ENCODE data around the gene VGLL3.

Gene VGLL3

GRCh38 chr3:86948822-86949221, 42.1 kb downstream of the VGLL3 start:
- no peak for DNase-seq

DNA sequence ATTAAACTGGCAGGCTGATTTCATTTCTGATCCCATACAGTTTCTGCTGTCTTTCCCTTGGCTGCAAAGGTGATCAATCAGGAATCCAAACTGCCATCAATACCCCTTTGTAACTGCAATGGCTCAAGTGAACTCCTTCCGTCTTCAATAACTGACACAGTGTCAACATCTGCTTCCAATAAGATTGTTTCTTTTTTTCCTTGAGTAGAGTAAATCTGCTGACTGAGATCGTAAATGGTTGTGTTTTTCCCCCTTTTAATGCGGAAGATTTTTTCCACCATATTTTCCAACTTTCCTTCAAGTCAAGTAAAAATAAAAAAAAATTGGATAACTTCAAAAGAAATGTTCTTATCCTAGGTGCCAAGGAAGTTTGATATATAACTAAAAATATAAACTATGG, 48.7 kb downstream of the VGLL3 start:
- no peak for DNase-seq

DNA sequence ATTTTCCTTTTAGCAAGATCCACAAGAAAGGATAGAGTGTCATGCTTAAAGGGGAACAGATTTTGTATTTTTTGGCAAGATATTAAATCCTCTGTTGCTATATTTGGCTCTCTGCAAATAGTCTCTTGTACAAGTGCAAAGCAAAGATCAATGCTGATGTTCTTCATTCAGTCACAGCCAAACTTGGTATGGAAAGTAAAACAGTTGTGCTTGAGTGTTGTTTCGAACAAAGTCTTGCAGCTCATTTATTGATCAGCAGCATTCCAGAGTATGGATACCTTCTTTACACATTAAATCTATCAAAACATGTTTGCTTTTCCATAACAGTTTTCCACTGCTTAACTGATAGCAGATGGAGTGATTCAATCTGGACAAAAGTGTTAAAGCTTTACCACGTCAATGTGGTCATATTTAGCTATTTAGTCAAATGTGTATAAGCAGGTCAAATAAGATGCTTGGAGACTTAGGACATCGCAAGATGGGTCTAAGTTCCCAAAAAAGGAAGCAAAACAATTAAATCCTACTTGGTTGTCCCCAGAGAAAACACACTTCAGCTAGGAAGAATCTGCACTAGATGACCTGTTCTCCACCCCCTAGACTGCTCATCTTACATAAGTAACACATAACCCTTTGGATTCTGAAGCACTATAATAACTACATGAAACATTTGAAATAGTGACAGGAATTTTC, 52.4 kb downstream of the VGLL3 start:
- no peak for DNase-seq

- no peak for DNase-seq
Measured at GRCh38 chr3:86937306-86937791, 53.6 kb downstream of the VGLL3 start.

DNA sequence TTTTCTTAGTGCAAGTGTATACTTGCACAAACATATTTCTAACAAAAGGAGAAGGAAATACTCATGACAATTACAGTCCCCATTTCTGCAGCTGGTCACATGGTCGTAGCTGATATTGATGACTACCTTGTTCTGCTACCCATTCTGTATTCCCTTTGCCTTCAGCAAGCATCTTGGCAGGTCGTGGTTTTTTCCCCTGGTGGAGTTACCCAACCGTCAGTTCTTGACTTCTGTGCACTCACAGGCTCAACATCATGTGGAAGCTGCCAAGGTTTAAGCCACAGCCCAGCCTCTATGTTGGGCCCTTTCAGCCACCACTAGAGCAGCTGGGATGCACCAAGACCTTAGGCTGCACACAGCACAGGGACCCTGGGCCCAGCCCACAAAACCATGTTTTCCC, 56.1 kb downstream of the VGLL3 start:
- no peak for DNase-seq

- no peak for DNase-seq
Measured at GRCh38 chr3:86930831-86931230, 60.1 kb downstream of the VGLL3 start.

DNA sequence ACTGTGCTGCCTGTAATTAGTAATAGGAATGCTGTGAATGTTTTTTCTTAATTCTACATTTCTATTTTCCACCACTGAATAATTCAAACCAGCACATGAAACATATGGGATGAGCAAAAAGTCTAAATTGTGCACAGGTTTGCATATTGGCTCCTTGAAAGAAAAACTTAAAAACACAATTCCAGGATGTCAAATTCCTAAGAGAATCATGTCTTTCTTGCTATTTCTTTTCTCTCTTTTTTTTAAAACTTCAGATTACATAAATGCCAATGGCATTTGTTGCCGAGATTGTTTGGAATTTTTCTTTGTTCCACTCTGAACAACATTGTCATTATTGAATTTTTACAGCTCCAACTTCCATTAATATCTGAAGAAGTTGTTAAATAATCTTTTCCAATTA, 60.8 kb downstream of the VGLL3 start:
- no peak for DNase-seq

DNA sequence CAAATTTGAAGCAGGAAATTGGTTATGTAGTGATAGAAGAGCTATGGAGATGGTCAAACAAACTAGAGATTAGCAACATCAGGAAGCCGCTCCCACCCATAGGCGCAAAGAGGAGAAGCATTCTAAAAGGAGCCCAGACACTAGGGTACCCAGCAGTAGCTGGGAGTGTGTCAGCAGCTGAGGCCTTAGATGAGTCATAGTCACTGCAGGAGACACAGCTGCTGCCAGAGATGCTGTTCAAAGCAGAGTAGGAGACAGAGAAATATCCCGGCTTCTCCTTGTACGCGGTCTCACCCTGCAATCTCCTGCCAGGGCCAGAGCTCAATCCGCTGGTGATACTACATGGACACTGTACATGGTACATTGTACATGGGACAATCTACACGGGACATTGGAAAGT, 61.9 kb downstream of the VGLL3 start:
- DNase-seq: no peak

- no peak for DNase-seq
Measured at GRCh38 chr3:86923071-86923491, 67.9 kb downstream of the VGLL3 start.

DNA sequence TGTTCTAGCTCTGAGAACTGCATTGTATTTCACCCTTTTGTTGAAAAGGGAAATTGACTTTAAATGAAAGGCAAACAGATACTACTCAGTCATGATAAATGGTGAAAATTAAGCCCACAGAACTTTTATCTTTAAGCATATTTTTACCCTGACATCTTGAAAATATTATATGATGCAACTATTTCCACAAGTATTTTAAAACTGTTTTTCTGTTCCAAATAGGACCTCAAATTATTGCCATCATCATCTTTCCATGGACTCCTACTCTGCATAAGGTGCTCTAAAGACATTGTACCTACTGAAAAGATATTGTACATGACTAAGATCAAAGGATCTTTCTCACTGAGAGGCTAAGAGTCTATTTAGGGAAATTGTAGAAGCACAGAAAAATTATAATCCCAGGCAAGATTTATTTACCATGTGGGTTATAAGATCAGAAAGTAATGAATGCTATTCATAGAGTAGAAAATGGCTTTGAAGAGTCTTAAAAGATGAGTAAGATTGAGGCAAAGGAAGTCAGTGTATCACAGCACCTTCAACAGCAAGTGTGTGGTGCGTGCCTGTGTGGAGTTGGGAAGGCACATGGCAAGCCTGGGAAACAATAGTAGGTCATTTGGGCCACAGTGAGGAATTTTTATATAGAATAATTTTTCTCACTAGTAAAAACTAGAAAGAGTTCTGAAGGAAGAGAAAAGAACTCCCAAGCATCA, 68.8 kb downstream of the VGLL3 start:
- no peak for DNase-seq

DNA sequence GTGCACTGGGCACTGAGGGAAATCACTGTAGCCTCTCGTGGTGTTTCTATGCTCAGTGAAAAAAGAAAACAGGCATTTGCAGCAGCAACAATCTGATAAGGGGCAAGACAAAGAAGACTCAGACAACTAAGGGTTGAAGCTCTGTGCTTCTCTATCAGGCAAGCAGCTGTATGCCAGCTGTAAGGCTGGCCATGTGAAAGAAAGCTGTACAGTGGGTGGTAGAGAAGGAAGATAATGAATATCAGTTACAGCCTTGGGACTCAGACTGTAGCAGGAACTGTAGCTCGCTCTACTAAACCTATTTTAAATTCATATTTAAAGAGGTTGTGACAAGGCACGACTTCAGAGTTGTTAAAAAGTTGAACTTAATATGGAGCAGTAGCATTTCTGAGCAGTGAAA, 76.3 kb downstream of the VGLL3 start:
- DNase-seq: no peak

DNA sequence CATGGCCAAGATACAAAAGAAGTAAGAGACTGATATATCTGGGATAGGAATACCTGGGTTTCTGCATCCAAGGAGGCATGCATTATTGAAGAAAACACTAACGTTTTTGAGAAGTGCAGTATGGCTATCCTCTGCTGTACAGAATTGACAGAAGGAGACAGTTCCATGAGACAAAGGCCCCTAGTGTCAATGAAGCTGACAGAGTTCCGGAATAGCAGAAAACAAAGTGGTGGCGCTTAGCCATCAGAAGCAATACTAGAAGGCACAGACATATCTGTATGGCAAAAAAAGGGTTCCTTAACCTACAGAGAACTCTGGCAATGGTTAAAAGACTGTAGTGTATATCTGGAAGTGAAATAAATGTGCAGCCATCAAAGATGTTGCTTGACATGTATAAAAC, 77.8 kb downstream of the VGLL3 start:
- DNase-seq: no peak

DNA sequence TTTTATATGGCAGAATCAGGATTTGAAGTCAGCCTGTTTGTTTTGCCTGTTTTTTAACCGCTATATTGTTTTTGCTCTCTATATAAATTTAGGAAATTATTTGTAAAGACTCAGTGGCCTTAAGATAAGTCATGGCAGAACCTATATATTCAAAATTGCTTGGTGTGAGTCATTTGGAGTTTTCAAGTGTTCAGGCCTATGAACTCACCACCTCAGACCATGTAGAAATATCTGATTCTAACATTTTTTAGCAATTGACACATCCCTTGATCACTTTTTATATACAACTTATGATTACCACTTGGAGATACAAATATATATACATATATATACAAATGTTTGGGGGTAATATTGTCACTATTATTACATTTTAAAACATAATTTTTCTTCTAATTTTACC, 95.7 kb downstream of the VGLL3 start:
- DNase-seq: no peak

- DNase-seq: no peak
Measured at GRCh38 chr3:86890741-86891396, 100.1 kb downstream of the VGLL3 start.
